ENCODE data around the gene PIAS2.

- no peak for TF ChIP-seq EHMT2 (IDR thresholded peaks at IDR 0.05; ENCODE audit: borderline replicate concordance, low read depth, low read length)
- TF ChIP-seq POLR2A (IDR thresholded peaks at IDR 0.05; ENCODE audit: insufficient read depth in 1 of 2, low read depth in 2 of 2, low read length in 2 of 2): no peak
- TF ChIP-seq CTCF (CRISPR knock-in tag; IDR thresholded peaks at IDR 0.05): no peak
- no peak for TF ChIP-seq FOXK1 (CRISPR knock-in tag; IDR thresholded peaks at IDR 0.05; ENCODE audit: borderline replicate concordance, low read depth)
- no peak for TF ChIP-seq POLR2AphosphoS2 (IDR thresholded peaks at IDR 0.05; ENCODE audit: low read depth, low read length)
- TF ChIP-seq U2AF1 (optimal IDR thresholded peaks at IDR 0.05; ENCODE audit: low read depth, low read length): no peak
These were observed 695 bp upstream of the PIAS2 start for GRCh38 chr18:46917803-46918600.
